Testis (tissue), 2 donors: ENCODE results near the gene RASGRP3.

ENCODE experiments used
- CTCF ChIP-seq, 3 experiments: fragments of 450-650 bp in 2 of 3; fragments of 200-600 bp in 1 of 3; sonication (generic) in 1 of 3; IDR thresholded peaks; one replicate each; pipeline ENCODE4 v1.5.1; 2016 to 2019; ENCODE audit warnings: antibody characterized with exemption in 3 of 3, mild to moderate bottlenecking in 2 of 3, moderate library complexity in 1 of 3
- POLR2A ChIP-seq: fragments of 450-650 bp; IDR thresholded peaks from one replicate; pipeline ENCODE4 v1.6.1; 2017; ENCODE audit warnings: antibody characterized with exemption, mild to moderate bottlenecking, moderate library complexity

- no peak for TF ChIP-seq POLR2A
- TF ChIP-seq CTCF (IDR thresholded peaks at IDR 0.05), result peak; percentile 61 to 73 (median 65)
These were observed 972 bp upstream of the RASGRP3 start for GRCh38 chr2:33475224-33476130.
